Liver (tissue), 3 donors: ENCODE measurements around the gene CA6.
A peak's percentile ranks its signal among the peaks of the same experiment; 100 is the strongest.

Experiments used
- EGR1 ChIP-seq, 2 donors: IDR thresholded peaks; 2 replicates each; pipeline ENCODE4 v1.6.1; 2016 to 2018; ENCODE audit warnings: antibody characterized with exemption in 2 of 2, low read depth in 2 of 2
- GABPA ChIP-seq, 2 donors: IDR thresholded peaks in 1 of 2; conservative IDR thresholded peaks in 1 of 2; 2 replicates each; pipeline ENCODE4 v1.6.1; 2016; ENCODE audit warnings: antibody characterized with exemption in 2 of 2, mild to moderate bottlenecking in 1 of 2, moderate library complexity in 1 of 2
- JUND ChIP-seq, 2 donors: IDR thresholded peaks; 2 replicates each; pipeline ENCODE4 v1.6.1; 2016; ENCODE audit warnings: antibody characterized with exemption in 2 of 2
- NR2F2 ChIP-seq: IDR thresholded peaks from 2 replicates; pipeline ENCODE4 v1.6.1; 2016; ENCODE audit warnings: antibody characterized with exemption
- RAD21 ChIP-seq, 2 donors: IDR thresholded peaks; 2 replicates each; pipeline ENCODE4 v1.6.1; 2016; ENCODE audit warnings: antibody characterized with exemption in 2 of 2, mild to moderate bottlenecking in 2 of 2
- YY1 ChIP-seq: IDR thresholded peaks from 2 replicates; pipeline ENCODE4 v1.6.1; 2016; ENCODE audit warnings: antibody characterized with exemption, mild to moderate bottlenecking
- TF ChIP-seq, protein P1 (sequence below): fragments of 150-350 bp; IDR thresholded peaks from 2 replicates; pipeline ENCODE4 v1.5.1; 2017; ENCODE audit warnings: improper control_type of control experiment, low read depth, low read length; ENCODE audit not compliant: missing input control
- TF ChIP-seq, protein P2 (sequence below): IDR thresholded peaks from 2 replicates; pipeline ENCODE4 v1.6.1; 2016; ENCODE audit warnings: antibody characterized with exemption
- TF ChIP-seq, protein P3 (sequence below): IDR thresholded peaks from 2 replicates; pipeline ENCODE4 v1.6.1; 2016; ENCODE audit warnings: antibody characterized with exemption
- donor health status: healthy.
- donor health status: healthy.

DNA sequence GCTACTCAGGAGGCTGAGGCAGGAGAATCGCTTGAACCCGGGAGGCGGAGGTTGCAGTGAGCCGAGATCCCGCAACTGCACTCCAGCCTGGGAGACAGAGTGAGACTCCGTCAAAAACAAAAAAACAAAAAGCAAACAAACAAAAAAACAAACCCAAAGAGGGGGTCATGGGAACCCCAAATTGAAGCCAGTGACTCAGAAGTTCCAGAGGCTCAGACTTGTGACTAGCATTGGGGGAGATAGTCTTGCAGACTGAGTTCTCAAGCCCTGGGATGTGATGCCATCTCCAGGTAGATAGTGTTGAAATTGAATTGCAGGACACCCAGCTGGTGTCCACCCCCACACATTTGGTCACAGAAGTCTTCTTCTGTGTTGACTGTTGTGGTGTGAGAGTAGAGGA is 42.3 kb upstream of the CA6 start:
- peak in 1 of 2 donors; percentile 64 for TF ChIP-seq JUND (IDR thresholded peaks at IDR 0.05)
- TF ChIP-seq, protein P1, sequence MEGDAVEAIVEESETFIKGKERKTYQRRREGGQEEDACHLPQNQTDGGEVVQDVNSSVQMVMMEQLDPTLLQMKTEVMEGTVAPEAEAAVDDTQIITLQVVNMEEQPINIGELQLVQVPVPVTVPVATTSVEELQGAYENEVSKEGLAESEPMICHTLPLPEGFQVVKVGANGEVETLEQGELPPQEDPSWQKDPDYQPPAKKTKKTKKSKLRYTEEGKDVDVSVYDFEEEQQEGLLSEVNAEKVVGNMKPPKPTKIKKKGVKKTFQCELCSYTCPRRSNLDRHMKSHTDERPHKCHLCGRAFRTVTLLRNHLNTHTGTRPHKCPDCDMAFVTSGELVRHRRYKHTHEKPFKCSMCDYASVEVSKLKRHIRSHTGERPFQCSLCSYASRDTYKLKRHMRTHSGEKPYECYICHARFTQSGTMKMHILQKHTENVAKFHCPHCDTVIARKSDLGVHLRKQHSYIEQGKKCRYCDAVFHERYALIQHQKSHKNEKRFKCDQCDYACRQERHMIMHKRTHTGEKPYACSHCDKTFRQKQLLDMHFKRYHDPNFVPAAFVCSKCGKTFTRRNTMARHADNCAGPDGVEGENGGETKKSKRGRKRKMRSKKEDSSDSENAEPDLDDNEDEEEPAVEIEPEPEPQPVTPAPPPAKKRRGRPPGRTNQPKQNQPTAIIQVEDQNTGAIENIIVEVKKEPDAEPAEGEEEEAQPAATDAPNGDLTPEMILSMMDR: no peak
- TF ChIP-seq, protein P2, sequence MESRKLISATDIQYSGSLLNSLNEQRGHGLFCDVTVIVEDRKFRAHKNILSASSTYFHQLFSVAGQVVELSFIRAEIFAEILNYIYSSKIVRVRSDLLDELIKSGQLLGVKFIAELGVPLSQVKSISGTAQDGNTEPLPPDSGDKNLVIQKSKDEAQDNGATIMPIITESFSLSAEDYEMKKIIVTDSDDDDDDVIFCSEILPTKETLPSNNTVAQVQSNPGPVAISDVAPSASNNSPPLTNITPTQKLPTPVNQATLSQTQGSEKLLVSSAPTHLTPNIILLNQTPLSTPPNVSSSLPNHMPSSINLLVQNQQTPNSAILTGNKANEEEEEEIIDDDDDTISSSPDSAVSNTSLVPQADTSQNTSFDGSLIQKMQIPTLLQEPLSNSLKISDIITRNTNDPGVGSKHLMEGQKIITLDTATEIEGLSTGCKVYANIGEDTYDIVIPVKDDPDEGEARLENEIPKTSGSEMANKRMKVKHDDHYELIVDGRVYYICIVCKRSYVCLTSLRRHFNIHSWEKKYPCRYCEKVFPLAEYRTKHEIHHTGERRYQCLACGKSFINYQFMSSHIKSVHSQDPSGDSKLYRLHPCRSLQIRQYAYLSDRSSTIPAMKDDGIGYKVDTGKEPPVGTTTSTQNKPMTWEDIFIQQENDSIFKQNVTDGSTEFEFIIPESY: no peak
- TF ChIP-seq, protein P3, sequence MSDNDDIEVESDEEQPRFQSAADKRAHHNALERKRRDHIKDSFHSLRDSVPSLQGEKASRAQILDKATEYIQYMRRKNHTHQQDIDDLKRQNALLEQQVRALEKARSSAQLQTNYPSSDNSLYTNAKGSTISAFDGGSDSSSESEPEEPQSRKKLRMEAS: no peak
- no peak for TF ChIP-seq YY1
- TF ChIP-seq RAD21 (IDR thresholded peaks at IDR 0.05): peak; percentile 32 to 57
- TF ChIP-seq NR2F2: no peak
- no peak for TF ChIP-seq GABPA (IDR thresholded peaks at IDR 0.05 in 1 of 2, conservative IDR thresholded peaks at IDR 0.05 in 1 of 2)
- peak in 1 of 2 donors; percentile 19 for TF ChIP-seq EGR1 (IDR thresholded peaks at IDR 0.05; ENCODE audit: low read depth in 2 of 2)
